Mesenchymal stem cell (in vitro differentiated cells and primary cell): ENCODE measurements around the gene TCF4.

Source experiments
- DNase-seq: peaks from one replicate; pipeline ENCODE4 v3.0.0-alpha.2; 2013
- H2AFZ ChIP-seq: one replicate; pipeline ENCODE4 v1.6.1; 2013; ENCODE audit warnings: low read depth, mild to moderate bottlenecking, control low read depth, inconsistent platforms, low read length, moderate library complexity
- H2AK5ac ChIP-seq: 2 replicates; pipeline ENCODE4 v1.6.1; 2013; ENCODE audit warnings: low read length, moderate library complexity, mild to moderate bottlenecking, inconsistent platforms; ENCODE audit not compliant: severe bottlenecking
- H2BK120ac ChIP-seq: one replicate; pipeline ENCODE4 v1.6.1; 2013; ENCODE audit warnings: low read depth, mild to moderate bottlenecking, inconsistent platforms, low read length, moderate library complexity
- H2BK12ac ChIP-seq, 2 experiments: one replicate each; pipeline ENCODE4 v1.6.1; 2013; ENCODE audit warnings: inconsistent platforms in 2 of 2, low read length in 2 of 2, mild to moderate bottlenecking in 2 of 2, moderate library complexity in 2 of 2, control low read depth in 1 of 2
- H2BK15ac ChIP-seq: one replicate; pipeline ENCODE4 v1.6.1; 2013; ENCODE audit warnings: mild to moderate bottlenecking, low read depth, inconsistent platforms; ENCODE audit not compliant: poor library complexity, severe bottlenecking
- H2BK5ac ChIP-seq: 2 replicates; pipeline ENCODE4 v1.6.1; 2013; ENCODE audit warnings: low read depth, mild to moderate bottlenecking, low read length, control low read depth, inconsistent platforms; ENCODE audit not compliant: poor library complexity, severe bottlenecking
- H3K14ac ChIP-seq, 2 experiments: one replicate each; pipeline ENCODE4 v1.6.1; 2013; ENCODE audit warnings: inconsistent platforms in 2 of 2, low read length in 2 of 2, control low read depth in 1 of 2, mild to moderate bottlenecking in 1 of 2, moderate library complexity in 1 of 2
- H3K18ac ChIP-seq, 2 experiments: one replicate each; pipeline ENCODE4 v1.6.1; 2013; ENCODE audit warnings: inconsistent platforms in 2 of 2, low read length in 2 of 2, control low read depth in 1 of 2, low read depth in 1 of 2, mild to moderate bottlenecking in 1 of 2
- H3K23ac ChIP-seq, 2 experiments: one replicate each; pipeline ENCODE4 v1.6.1; 2013; ENCODE audit warnings: inconsistent platforms in 2 of 2, low read length in 2 of 2, mild to moderate bottlenecking in 2 of 2, moderate library complexity in 2 of 2, control low read depth in 1 of 2
- H3K27ac ChIP-seq: 2 replicates; pipeline ENCODE4 v1.5.1; 2013; ENCODE audit warnings: mild to moderate bottlenecking, moderate library complexity, low read length, control low read depth, inconsistent platforms; ENCODE audit not compliant: poor library complexity, severe bottlenecking
- H3K27me3 ChIP-seq, 2 experiments: 2 replicates each; pipeline versions ENCODE4 v1.6.1 to v1.7.0; 2013; ENCODE audit warnings: low read length in 2 of 2, mild to moderate bottlenecking in 2 of 2, moderate library complexity in 2 of 2, control low read depth in 1 of 2, inconsistent platforms in 1 of 2; ENCODE audit not compliant: control insufficient read depth in 1 of 2, insufficient read depth in 1 of 2
- H3K36me3 ChIP-seq, 2 experiments: 2 replicates each; pipeline versions ENCODE4 v1.6.1 to v1.7.0; 2013; ENCODE audit warnings: low read length in 2 of 2, control low read depth in 1 of 2, inconsistent platforms in 1 of 2, low read depth in 1 of 2, mild to moderate bottlenecking in 1 of 2; ENCODE audit not compliant: insufficient read depth in 2 of 2, control insufficient read depth in 1 of 2
- H3K4ac ChIP-seq, 2 experiments: one replicate each; pipeline ENCODE4 v1.6.1; 2013; ENCODE audit warnings: inconsistent platforms in 2 of 2, low read length in 2 of 2, mild to moderate bottlenecking in 2 of 2, moderate library complexity in 2 of 2, control low read depth in 1 of 2, low read depth in 1 of 2
- H3K4me1 ChIP-seq: 2 replicates; pipeline ENCODE4 v1.6.1; 2013; ENCODE audit warnings: low read depth, low read length, control low read depth; ENCODE audit not compliant: control insufficient read depth, insufficient read depth
- H3K4me2 ChIP-seq: 2 replicates; pipeline ENCODE4 v1.6.1; 2013; ENCODE audit warnings: low read length, mild to moderate bottlenecking, inconsistent platforms; ENCODE audit not compliant: poor library complexity, severe bottlenecking
- H3K4me3 ChIP-seq, 2 experiments: 2 replicates each; pipeline versions ENCODE4 v1.5.1 to v1.7.0; 2013; ENCODE audit warnings: low read length in 2 of 2, mild to moderate bottlenecking in 2 of 2, control low read depth in 1 of 2, low read depth in 1 of 2; ENCODE audit not compliant: insufficient read depth in 1 of 2
- H3K79me1 ChIP-seq: replicated peaks from 2 replicates; pipeline ENCODE4 v1.6.1; 2013; ENCODE audit warnings: mild to moderate bottlenecking, control low read depth, low read length, inconsistent platforms; ENCODE audit not compliant: poor library complexity, severe bottlenecking
- H3K9ac ChIP-seq: 2 replicates; pipeline ENCODE4 v1.7.0; 2013; ENCODE audit warnings: mild to moderate bottlenecking, low read length, moderate library complexity
- H3K9me3 ChIP-seq: 2 replicates; pipeline ENCODE4 v1.7.0; 2013; ENCODE audit warnings: mild to moderate bottlenecking, low read length; ENCODE audit not compliant: control insufficient read depth
- H4K8ac ChIP-seq: one replicate; pipeline ENCODE4 v1.6.1; 2013; ENCODE audit warnings: inconsistent platforms, mild to moderate bottlenecking, low read length, moderate library complexity
- H4K91ac ChIP-seq: one replicate; pipeline ENCODE4 v1.6.1; 2013; ENCODE audit warnings: mild to moderate bottlenecking, low read length, inconsistent platforms
- WGBS: methylation state at CpG from one replicate; pipeline ENCODE4 v1.1.7; 2013; ENCODE audit warnings: mixed read lengths; 5-methylcytosine and 5-hydroxymethylcytosine counted together

Gene TCF4

GRCh38 chr18:55541571-55541970 is 46.4 kb downstream of the TCF4 start:
- H3K18ac ChIP-seq = no peak overlapping the region
- H3K4me2 ChIP-seq = no peak overlapping the region
- no peak overlapping the region for H2BK5ac ChIP-seq
- H2BK12ac ChIP-seq = no peak overlapping the region
- no peak overlapping the region for H4K8ac ChIP-seq
- no peak overlapping the region for H3K14ac ChIP-seq
- no peaks in the 10 kb centered on the region for H3K9me3 ChIP-seq
- no peak overlapping the region for H3K4ac ChIP-seq
- no peak for DNase-seq
- WGBS = no CpG with 5 or more reads among the region's 2 CpGs
- no peak overlapping the region for H2AK5ac ChIP-seq
- H3K4me3 ChIP-seq = no peak overlapping the region
- H4K91ac ChIP-seq = no peak overlapping the region
- no peak overlapping the region for H3K23ac ChIP-seq
- H3K27me3 ChIP-seq = no peaks in the 10 kb centered on the region
- no peak overlapping the region for H2AFZ ChIP-seq
- peak overlapping the region; percentile 26 for H3K9ac ChIP-seq
- no peaks in the 10 kb centered on the region for H3K4me1 ChIP-seq
- H3K79me1 ChIP-seq = peaks cover 7% of the 10 kb centered on the region
- peaks cover 0 to 9% of the 10 kb centered on the region in 2 experiments for H3K36me3 ChIP-seq
- H2BK15ac ChIP-seq = no peak overlapping the region
- no peak overlapping the region for H3K27ac ChIP-seq
- H2BK120ac ChIP-seq = no peak overlapping the region

- Histone ChIP-seq H3K9ac (no peak overlapping the region), H2BK12ac (no peak overlapping the region)
These were observed 48.8 kb downstream of the TCF4 start for GRCh38 chr18:55539240-55539639.

DNA sequence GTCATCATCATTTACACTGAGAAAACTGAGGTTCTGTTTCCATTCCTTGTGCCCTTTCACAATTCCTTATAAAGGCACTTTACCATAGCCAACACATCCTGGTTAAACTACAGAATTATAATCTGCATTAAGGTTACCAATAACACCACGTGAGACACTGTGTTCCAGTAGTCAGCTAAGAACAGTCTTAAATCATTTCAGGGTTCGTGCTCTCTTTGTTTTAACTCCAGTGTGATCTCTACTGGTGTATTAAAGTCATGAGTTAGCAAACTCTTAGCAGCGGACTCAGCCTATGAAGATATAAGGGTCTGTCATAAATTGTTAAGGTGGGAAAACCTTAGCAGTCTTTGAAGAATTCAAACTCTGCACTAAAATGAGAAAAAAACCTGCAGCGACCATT is 53.0 kb downstream of the TCF4 start:
- H3K9ac ChIP-seq = no peak overlapping the region
- peaks cover 0 to 3% of the 10 kb centered on the region in 2 experiments for H3K36me3 ChIP-seq
- no peak overlapping the region for H2BK120ac ChIP-seq
- no peak overlapping the region for H2BK5ac ChIP-seq
- no peak overlapping the region for H2AFZ ChIP-seq
- H4K8ac ChIP-seq = no peak overlapping the region
- peaks cover 13% of the 10 kb centered on the region for H3K79me1 ChIP-seq
- H3K23ac ChIP-seq = no peak overlapping the region
- no peak overlapping the region for H3K14ac ChIP-seq
- H4K91ac ChIP-seq = no peak overlapping the region
- no peak overlapping the region for H3K4ac ChIP-seq
- 78% methylated on average over 3 of the region's 4 CpGs for WGBS
- H3K4me3 ChIP-seq = no peak overlapping the region
- H3K4me2 ChIP-seq = no peak overlapping the region
- H2BK15ac ChIP-seq = no peak overlapping the region
- H2BK12ac ChIP-seq = no peak overlapping the region
- no peak overlapping the region for H3K27ac ChIP-seq
- no peaks in the 10 kb centered on the region for H3K27me3 ChIP-seq
- no peak overlapping the region for H3K18ac ChIP-seq
- no peak overlapping the region for H2AK5ac ChIP-seq
- H3K9me3 ChIP-seq = no peaks in the 10 kb centered on the region
- no peaks in the 10 kb centered on the region for H3K4me1 ChIP-seq
- no peak for DNase-seq

More at GRCh38 chr18:55539240-55539639, 48.8 kb downstream of the TCF4 start:
- Histone ChIP-seq H3K4ac (no peak overlapping the region), H4K91ac (no peak overlapping the region), H2AK5ac (no peak overlapping the region), H3K4me2 (no peak overlapping the region), H3K36me3 (peaks cover 0 to 3% of the 10 kb centered on the region in 2 experiments), H3K9me3 (no peaks in the 10 kb centered on the region), H2BK120ac (no peak overlapping the region), H2BK15ac (no peak overlapping the region), H4K8ac (no peak overlapping the region), H3K27me3 (no peaks in the 10 kb centered on the region), H3K79me1 (peaks cover 6% of the 10 kb centered on the region), H3K14ac (no peak overlapping the region), H3K4me3 (no peak overlapping the region), H3K23ac (no peak overlapping the region), H3K27ac (no peak overlapping the region), H3K18ac (no peak overlapping the region), H2AFZ (no peak overlapping the region), H2BK5ac (no peak overlapping the region), H3K4me1 (no peaks in the 10 kb centered on the region)
- no peak for DNase-seq

- no peak overlapping the region for H2BK12ac ChIP-seq
- no peak overlapping the region for H2BK5ac ChIP-seq
- no peak overlapping the region for H3K4ac ChIP-seq
- peak; percentile 13 for DNase-seq
- peaks cover 13% of the 10 kb centered on the region for H3K79me1 ChIP-seq
- no peak overlapping the region for H3K4me2 ChIP-seq
- no peak overlapping the region for H3K27ac ChIP-seq
- no peak overlapping the region for H2BK15ac ChIP-seq
- H3K14ac ChIP-seq = no peak overlapping the region
- WGBS = 100% methylated on average over 2 of the region's 3 CpGs
- H2AFZ ChIP-seq = no peak overlapping the region
- no peak overlapping the region for H3K9ac ChIP-seq
- no peaks in the 10 kb centered on the region for H3K4me1 ChIP-seq
- H3K23ac ChIP-seq = no peak overlapping the region
- H2BK120ac ChIP-seq = no peak overlapping the region
- no peaks in the 10 kb centered on the region for H3K27me3 ChIP-seq
- no peak overlapping the region for H4K8ac ChIP-seq
- no peak overlapping the region for H4K91ac ChIP-seq
- H3K4me3 ChIP-seq = no peak overlapping the region
- no peak overlapping the region for H3K18ac ChIP-seq
- H3K9me3 ChIP-seq = no peaks in the 10 kb centered on the region
- no peak overlapping the region for H2AK5ac ChIP-seq
- H3K36me3 ChIP-seq = peaks cover 0 to 3% of the 10 kb centered on the region in 2 experiments
These were observed 53.4 kb downstream of the TCF4 start for GRCh38 chr18:55534547-55534946.
